Neuronal stem cell (in vitro differentiated cells): Measurements from ENCODE around the gene MYO3B.
"Not testable (repeated sequence)": the region's sequence is repeated elsewhere in the genome, so short reads cannot be mapped to it uniquely, and the experiment has no call there.

Source experiments
- DNase-seq: peaks from one replicate; pipeline ENCODE4 v3.0.0-alpha.2; 2013; ENCODE audit warnings: low spot score
- H2AFZ ChIP-seq: one replicate; pipeline ENCODE4 v1.6.1; 2013; ENCODE audit warnings: mild to moderate bottlenecking, low read length, inconsistent platforms
- H2AK5ac ChIP-seq: 2 replicates; pipeline ENCODE4 v1.6.1; 2013; ENCODE audit warnings: low read depth, mild to moderate bottlenecking, inconsistent platforms, low read length, moderate library complexity, mixed read lengths
- H2BK120ac ChIP-seq: 2 replicates; pipeline ENCODE4 v1.6.1; 2013; ENCODE audit warnings: low read depth, mild to moderate bottlenecking, inconsistent platforms, low read length, moderate library complexity, mixed read lengths
- H2BK12ac ChIP-seq: one replicate; pipeline ENCODE4 v1.6.1; 2013; ENCODE audit warnings: low read length, inconsistent platforms
- H2BK15ac ChIP-seq: 2 replicates; pipeline ENCODE4 v1.6.1; 2013; ENCODE audit warnings: mild to moderate bottlenecking, low read length, inconsistent platforms, mixed read lengths
- H2BK5ac ChIP-seq: one replicate; pipeline ENCODE4 v1.6.1; 2013; ENCODE audit warnings: inconsistent platforms, mild to moderate bottlenecking, low read length, moderate library complexity
- H3K14ac ChIP-seq: one replicate; pipeline ENCODE4 v1.6.1; 2013; ENCODE audit warnings: low read length, inconsistent platforms
- H3K18ac ChIP-seq: 2 replicates; pipeline ENCODE4 v1.6.1; 2013; ENCODE audit warnings: low read length, inconsistent platforms
- H3K23ac ChIP-seq: 2 replicates; pipeline ENCODE4 v1.6.1; 2013; ENCODE audit warnings: low read depth, mild to moderate bottlenecking, mixed read lengths, low read length, inconsistent platforms; ENCODE audit not compliant: poor library complexity
- H3K27ac ChIP-seq: replicated peaks from 3 replicates; pipeline ENCODE4 v1.5.1; 2013; ENCODE audit warnings: low read length, inconsistent platforms
- H3K27me3 ChIP-seq, 3 experiments: 2 replicates each; pipeline ENCODE4 v1.6.1; 2013; ENCODE audit warnings: low read length in 3 of 3, mild to moderate bottlenecking in 2 of 3, inconsistent platforms in 1 of 3, low read depth in 1 of 3, mixed read lengths in 1 of 3, moderate library complexity in 1 of 3; ENCODE audit not compliant: control insufficient read depth in 3 of 3, insufficient read depth in 3 of 3
- H3K36me3 ChIP-seq, 2 donors: replicated peaks in 1 of 2; 2 replicates each; pipeline ENCODE4 v1.6.1; 2013; ENCODE audit warnings: low read length in 2 of 2; ENCODE audit not compliant: control insufficient read depth in 2 of 2, insufficient read depth in 2 of 2
- H3K4ac ChIP-seq: 2 replicates; pipeline ENCODE4 v1.6.1; 2013; ENCODE audit warnings: inconsistent platforms, mild to moderate bottlenecking, low read length, moderate library complexity
- H3K4me1 ChIP-seq, 2 donors: 1 replicate in 1 of 2; 2 replicates in 1 of 2; pipeline ENCODE4 v1.6.1; 2013; ENCODE audit warnings: low read length in 2 of 2, low read depth in 1 of 2; ENCODE audit not compliant: control insufficient read depth in 2 of 2, insufficient read depth in 1 of 2
- H3K4me2 ChIP-seq: one replicate; pipeline ENCODE4 v1.6.1; 2013; ENCODE audit warnings: mild to moderate bottlenecking, low read length, inconsistent platforms; ENCODE audit not compliant: insufficient read depth, poor library complexity, severe bottlenecking
- H3K4me3 ChIP-seq, 2 donors: 2 replicates each; pipeline ENCODE4 v1.5.1; 2013; ENCODE audit warnings: low read length in 2 of 2, mild to moderate bottlenecking in 2 of 2, inconsistent platforms in 1 of 2, moderate library complexity in 1 of 2
- H3K79me1 ChIP-seq: one replicate; pipeline ENCODE4 v1.6.1; 2013; ENCODE audit warnings: low read depth, mild to moderate bottlenecking, inconsistent platforms, low read length, moderate library complexity
- H3K9ac ChIP-seq: one replicate; pipeline ENCODE4 v1.6.1; 2013; ENCODE audit warnings: mild to moderate bottlenecking, low read depth, low read length, inconsistent platforms; ENCODE audit not compliant: poor library complexity
- H3K9me3 ChIP-seq, 2 donors: replicated peaks in 1 of 2; 2 replicates each; pipeline versions ENCODE3 to v1.6.1; 2013; ENCODE audit warnings: low read length in 2 of 2, mild to moderate bottlenecking in 2 of 2, inconsistent platforms in 1 of 2, low read depth in 1 of 2, mixed read lengths in 1 of 2, moderate library complexity in 1 of 2; ENCODE audit not compliant: control insufficient read depth in 2 of 2, insufficient read depth in 1 of 2
- H4K8ac ChIP-seq: one replicate; pipeline ENCODE4 v1.6.1; 2013; ENCODE audit warnings: low read depth, mild to moderate bottlenecking, inconsistent platforms, low read length, moderate library complexity
- H4K91ac ChIP-seq: one replicate; pipeline ENCODE4 v1.6.1; 2013; ENCODE audit warnings: low read length, low read depth, mild to moderate bottlenecking, inconsistent platforms; ENCODE audit not compliant: poor library complexity
- WGBS, 2 donors: extraction: QIAGEN DNeasy Blood & Tissue Kit; methylation state at CpG; one replicate each; pipeline ENCODE4 v1.1.7; 2013; ENCODE audit warnings: missing lambda C conversion rate in 2 of 2, mixed read lengths in 1 of 2; ENCODE audit not compliant: insufficient read length in 2 of 2, insufficient replicate concordance in 1 of 2; ENCODE audit errors: extremely low coverage in 2 of 2; 5-methylcytosine and 5-hydroxymethylcytosine counted together

The MYO3B gene

DNA sequence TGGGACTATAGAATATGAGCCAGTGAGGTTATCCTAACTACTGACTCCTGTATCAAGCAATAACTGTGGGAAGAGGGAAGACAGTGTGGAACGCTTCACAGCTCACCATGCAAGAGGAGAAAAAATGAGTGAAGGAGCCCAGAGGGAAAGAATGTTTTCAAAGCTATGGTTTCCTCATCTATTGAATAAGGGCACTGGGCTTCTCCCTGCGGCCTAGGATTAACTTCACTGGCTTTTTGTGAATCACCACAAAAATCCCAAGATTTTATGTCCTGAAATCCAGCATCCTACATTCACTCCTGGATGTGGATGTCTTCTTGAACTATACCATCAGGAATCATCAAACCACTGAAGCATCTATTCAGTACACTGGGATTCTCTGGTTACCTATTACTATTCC, 492.7 kb downstream of the MYO3B start:
- no peak overlapping the region for H4K91ac ChIP-seq
- WGBS, 2 donors, result no CpG with 5 or more reads among the region's 2 CpGs
- H3K79me1 ChIP-seq, result no peaks in the 10 kb centered on the region
- H3K23ac ChIP-seq, result no peak overlapping the region
- H4K8ac ChIP-seq, result no peak overlapping the region
- H3K36me3 ChIP-seq, result no peaks in the 10 kb centered on the region
- H3K9ac ChIP-seq, result no peak overlapping the region
- H2BK120ac ChIP-seq, result no peak overlapping the region
- H3K27ac ChIP-seq, result no peak overlapping the region
- no peak overlapping the region for H2BK5ac ChIP-seq
- H2AFZ ChIP-seq, result no peak overlapping the region
- H3K14ac ChIP-seq, result no peak overlapping the region
- no peaks in the 10 kb centered on the region for H3K27me3 ChIP-seq
- no peak overlapping the region for H3K4ac ChIP-seq
- DNase-seq, result no peak
- H3K4me2 ChIP-seq, result no peak overlapping the region
- H3K4me3 ChIP-seq, result no peak overlapping the region
- no peaks in the 10 kb centered on the region for H3K9me3 ChIP-seq
- H2BK12ac ChIP-seq, result no peak overlapping the region
- no peak overlapping the region for H2AK5ac ChIP-seq
- no peaks in the 10 kb centered on the region for H3K4me1 ChIP-seq
- H2BK15ac ChIP-seq, result no peak overlapping the region
- H3K18ac ChIP-seq, result no peak overlapping the region

DNA sequence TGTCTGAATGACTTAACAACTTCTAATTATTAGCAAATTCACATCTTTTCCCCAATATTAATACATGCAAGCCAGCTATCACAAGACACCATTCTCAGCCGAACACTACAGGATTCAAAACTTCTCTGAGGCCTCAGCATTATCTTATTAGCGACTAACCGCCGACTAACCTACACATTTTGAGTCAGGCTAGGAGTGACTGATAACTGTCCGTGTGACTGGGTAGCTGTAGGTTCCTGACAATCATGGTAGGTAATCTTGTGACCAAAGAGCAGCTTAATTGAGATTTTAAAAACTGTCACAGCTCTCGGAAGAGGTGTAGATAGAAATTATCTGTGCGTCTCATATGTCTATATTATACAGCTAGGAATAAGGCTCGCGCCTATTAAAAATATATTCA, 493.1 kb downstream of the MYO3B start:
- Histone ChIP-seq H3K14ac (no peak overlapping the region), H3K9ac (no peak overlapping the region), H4K91ac (no peak overlapping the region), H2BK120ac (no peak overlapping the region), H3K18ac (no peak overlapping the region), H2AFZ (no peak overlapping the region), H2AK5ac (no peak overlapping the region), H3K23ac (no peak overlapping the region), H3K27ac (no peak overlapping the region), H3K36me3 (no peaks in the 10 kb centered on the region), H2BK12ac (no peak overlapping the region), H3K27me3 (no peaks in the 10 kb centered on the region), H3K4me3 (no peak overlapping the region), H3K79me1 (no peaks in the 10 kb centered on the region), H3K9me3 (no peaks in the 10 kb centered on the region), H2BK5ac (no peak overlapping the region), H2BK15ac (no peak overlapping the region), H3K4ac (no peak overlapping the region), H3K4me1 (no peaks in the 10 kb centered on the region), H3K4me2 (no peak overlapping the region), H4K8ac (no peak overlapping the region)
- WGBS, 2 donors, result no CpG with 5 or more reads among the region's 9 CpGs
- DNase-seq, result no peak

GRCh38 chr2:170674282-170674681, 496.3 kb downstream of the MYO3B start:
- not testable (repeated sequence) for H4K91ac ChIP-seq, H3K4me3 ChIP-seq, H2AK5ac ChIP-seq, H3K4me2 ChIP-seq, H3K14ac ChIP-seq, H3K23ac ChIP-seq, H3K79me1 ChIP-seq, H2BK12ac ChIP-seq, DNase-seq, H3K27me3 ChIP-seq, H2BK5ac ChIP-seq, H3K4me1 ChIP-seq, H2AFZ ChIP-seq, H3K9me3 ChIP-seq, H3K9ac ChIP-seq, H4K8ac ChIP-seq, H3K36me3 ChIP-seq, H2BK120ac ChIP-seq, H3K27ac ChIP-seq, H2BK15ac ChIP-seq, H3K4ac ChIP-seq, H3K18ac ChIP-seq

DNA sequence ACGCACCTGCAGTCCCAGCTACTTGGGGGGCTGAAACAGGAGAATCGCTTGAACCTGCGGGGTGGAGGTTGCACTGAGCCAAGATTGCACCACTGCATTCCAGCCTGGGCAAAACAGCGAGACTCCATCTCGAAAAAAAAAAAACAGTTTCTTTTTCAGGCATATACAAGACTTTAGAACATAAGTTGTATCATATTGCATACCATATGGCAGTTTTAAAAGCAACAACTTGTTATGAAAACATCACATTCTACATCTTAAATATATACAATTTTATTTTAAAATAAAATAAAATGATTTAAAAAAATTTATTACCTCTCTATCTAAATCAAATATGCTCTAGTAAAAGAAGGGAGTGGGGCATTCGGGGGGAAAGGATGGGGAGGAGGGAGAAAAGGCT, 497.8 kb downstream of the MYO3B start:
- H4K8ac ChIP-seq, result no peak overlapping the region
- H3K4ac ChIP-seq, result no peak overlapping the region
- no peak for DNase-seq
- H3K27me3 ChIP-seq, result peaks cover 0 to 3% (median 0%) of the 10 kb centered on the region in 3 experiments
- no peak overlapping the region for H3K4me2 ChIP-seq
- H3K14ac ChIP-seq, result no peak overlapping the region
- H2BK120ac ChIP-seq, result no peak overlapping the region
- no peak overlapping the region for H3K9ac ChIP-seq
- no peak overlapping the region for H4K91ac ChIP-seq
- no peak overlapping the region for H3K4me3 ChIP-seq
- no peak overlapping the region for H3K18ac ChIP-seq
- no CpG with 5 or more reads among the region's 6 CpGs for WGBS, 2 donors
- no peak overlapping the region for H2BK5ac ChIP-seq
- no peak overlapping the region for H3K27ac ChIP-seq
- H2BK12ac ChIP-seq, result no peak overlapping the region
- H3K9me3 ChIP-seq, result no peaks in the 10 kb centered on the region
- H2AFZ ChIP-seq, result no peak overlapping the region
- H2AK5ac ChIP-seq, result no peak overlapping the region
- no peak overlapping the region for H3K23ac ChIP-seq
- H2BK15ac ChIP-seq, result no peak overlapping the region
- peaks cover 0 to 1% of the 10 kb centered on the region in 2 donors for H3K36me3 ChIP-seq
- H3K79me1 ChIP-seq, result no peaks in the 10 kb centered on the region
- H3K4me1 ChIP-seq, result peaks cover 0 to 7% of the 10 kb centered on the region in 2 donors
